ENCODE data around the gene CHKB. TPM values are rescaled to one million over a fixed set of nuclear protein-coding genes. Genes with fewer than 3 reads are reported as not detected.

The CHKB gene
- total and polyA plus RNA-seq, 2 of the 8 experiments (the other 6 are each of a cell fraction or from before 2014, with no cell fraction given), result 27.9 to 42.2 TPM

GRCh38 chr22:50540381-50540780, 42.3 kb downstream of the CHKB start:
- H3K36me3 ChIP-seq (ENCODE audit: control insufficient read depth in 2 of 4, insufficient read depth in 4 of 4, low read length in 3 of 4), result no peaks in the 10 kb centered on the region
- peaks cover 0 to 10% (median 6%) of the 10 kb centered on the region in 4 experiments; a peak in 5 of 7 replicates for H3K27me3 ChIP-seq (replicated peaks in 1 of 4; ENCODE audit: control insufficient read depth in 3 of 4, extremely low read depth in 1 of 4, insufficient read depth in 3 of 4, low read length in 3 of 4)
- ChIA-PET POLR2A (ENCODE audit: partially characterized antibody) (interaction anchor here (1.2 kb wide), 1 partner anchor 12 kb away, joined by 3 read pairs; no protein-coding TSS in a partner anchor), CTCF (ENCODE audit: partially characterized antibody) (interaction anchor here (0.6 to 6.6 kb wide), 4 partner anchors 15 to 1024 kb away, joined by 3 to 36 read pairs (median 3); partner anchors contain the start of gene SCO2)
- no peaks in the 10 kb centered on the region for H3K79me1 ChIP-seq (ENCODE audit: low read depth, low read length)
- no peak overlapping the region for H3K4me2 ChIP-seq (ENCODE audit: insufficient read depth in 1 of 2, low read depth in 2 of 2, low read length in 2 of 2)
- FAIRE-seq (no peak), DNase-seq (ENCODE audit: low read depth in 1 of 2, low spot score in 2 of 2) (no peak)
- H3K4ac ChIP-seq (replicated peaks; ENCODE audit: insufficient read length, low read depth, low read length), result no peak overlapping the region
- H4K91ac ChIP-seq (replicated peaks; ENCODE audit: insufficient read length, low read length), result no peak overlapping the region
- no peak overlapping the region for H3K9ac ChIP-seq (replicated peaks in 1 of 4; ENCODE audit: extremely low read depth in 1 of 4, low read depth in 3 of 4, low read length in 3 of 4)
- H3K4me1 ChIP-seq (replicated peaks in 1 of 4; ENCODE audit: control insufficient read depth in 3 of 4, insufficient read depth in 4 of 4, low read length in 3 of 4), result peaks cover 0 to 2% (median 0%) of the 10 kb centered on the region in 4 experiments; a peak in 1 of 7 replicates
- no peaks in the 10 kb centered on the region for H4K20me1 ChIP-seq (replicated peaks in 1 of 2; ENCODE audit: control insufficient read depth in 1 of 2, insufficient read depth in 2 of 2, low read length in 2 of 2)
- H2AFZ ChIP-seq (ENCODE audit: low read length), result no peak overlapping the region
- no peak overlapping the region for H3K4me3 ChIP-seq (ENCODE audit: extremely low read depth in 1 of 4, insufficient read depth in 2 of 4, low read depth in 3 of 4, low read length in 4 of 4)
- 78% methylated on average over 10 of the region's 10 CpGs; no CpG with 5 or more reads in 1 of the 2 experiments for WGBS, 2 experiments (ENCODE audit: extremely low coverage in 1 of 2, insufficient coverage in 1 of 2, insufficient read length in 1 of 2, insufficient replicate concordance in 2 of 2, low coverage in 1 of 2, low lambda C conversion rate in 2 of 2, missing lambda C conversion rate in 1 of 2)
- TF ChIP-seq POU5F1 (IDR thresholded peaks at IDR 0.05; ENCODE audit: low read depth, low read length) (no peak), JUND (IDR thresholded peaks at IDR 0.05; ENCODE audit: low read length) (no peak), EZH2 (IDR thresholded peaks at IDR 0.05; ENCODE audit: low read depth, low read length, severe bottlenecking) (no peak), HDAC6 (IDR thresholded peaks at IDR 0.05; ENCODE audit: low read depth, low read length) (no peak)
- no peaks in the 10 kb centered on the region for H3K79me2 ChIP-seq (ENCODE audit: control insufficient read depth in 1 of 2, insufficient read depth in 2 of 2, low read length in 2 of 2)
- H3K56ac ChIP-seq (replicated peaks; ENCODE audit: insufficient read length, low read depth, low read length), result no peak overlapping the region
- no peak overlapping the region for H3K14ac ChIP-seq (ENCODE audit: insufficient read length)
- no peak overlapping the region for H3K27ac ChIP-seq (ENCODE audit: low read depth, low read length)
- no peak overlapping the region for H3K18ac ChIP-seq (ENCODE audit: extremely low read depth, low read length)
- H2BK12ac ChIP-seq (ENCODE audit: low read depth, low read length), result no peak overlapping the region
- H3K9me3 ChIP-seq (ENCODE audit: insufficient read depth in 2 of 2, low read depth in 1 of 2, low read length in 1 of 2), result no peaks in the 10 kb centered on the region
- no peak overlapping the region for H3K23ac ChIP-seq (ENCODE audit: insufficient read length)
- no peak overlapping the region for H4K5ac ChIP-seq (ENCODE audit: insufficient read length, low read depth, low read length)
- H2AK5ac ChIP-seq (ENCODE audit: low read depth, low read length), result no peak overlapping the region
- no peak overlapping the region for H2BK120ac ChIP-seq (replicated peaks; ENCODE audit: low read depth, low read length)
- H2BK5ac ChIP-seq (ENCODE audit: low read depth, low read length), result no peak overlapping the region
- no peak overlapping the region for H2BK20ac ChIP-seq (ENCODE audit: low read length)
- no peak overlapping the region for H4K8ac ChIP-seq (ENCODE audit: extremely low read depth, insufficient read depth, low read length)
- H3K23me2 ChIP-seq (ENCODE audit: low read depth, low read length), result no peaks in the 10 kb centered on the region
- no peak overlapping the region for H2BK15ac ChIP-seq (ENCODE audit: low read length)
